ENCODE measurements around the gene C16orf96. TPM values are rescaled to one million over a fixed set of nuclear protein-coding genes. Genes with fewer than 3 reads are reported as not detected.

C16orf96 gene
- total and polyA plus RNA-seq, 4 experiments from 2014 or later: 0.29 to 0.33 TPM; not detected in 2

DNA sequence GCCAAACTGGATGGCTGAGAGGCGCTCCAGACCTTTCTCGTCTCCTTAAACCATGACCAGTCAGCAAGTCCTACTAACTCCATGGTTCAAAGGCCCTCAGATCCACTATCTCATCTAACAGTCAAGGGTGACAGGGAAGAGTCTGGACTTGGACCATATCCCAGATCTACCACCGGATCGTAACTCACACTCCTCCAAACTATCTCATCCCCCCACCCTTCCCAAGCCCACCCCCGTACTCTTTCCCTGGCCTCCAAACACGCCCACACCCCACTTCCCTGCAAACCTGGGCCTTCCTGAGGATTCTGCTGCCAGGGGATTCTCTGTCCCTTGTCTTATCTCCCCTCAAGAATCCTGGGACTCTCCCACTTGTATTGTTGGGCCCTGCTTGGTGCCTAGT, 22.6 kb upstream of the C16orf96 start:
- Histone ChIP-seq H3K9me3 (ENCODE audit: control insufficient read depth in 1 of 2, low read length in 2 of 2) (no peaks in the 10 kb centered on the region), H3K36me3 (ENCODE audit: insufficient read depth, low read length) (peaks cover 3% of the 10 kb centered on the region), H3K4me1 (ENCODE audit: insufficient read depth, low read length) (peaks cover 44% of the 10 kb centered on the region), H3K27me3 (ENCODE audit: insufficient read depth, low read length) (no peaks in the 10 kb centered on the region), H3K4me3 (ENCODE audit: low read length in 2 of 2) (no peak overlapping the region), H3K27ac (ENCODE audit: low read depth, low read length) (no peak overlapping the region)
- Mint-ChIP-seq H3K27ac (peak overlapping the region in 1 of 7 donors; percentile 31), H3K27me3 (no peaks in the 10 kb centered on the region), H3K36me3 (peaks cover 5 to 15% of the 10 kb centered on the region in 2 donors), H3K9me3 (no peaks in the 10 kb centered on the region), H3K4me3 (no peak overlapping the region), H3K4me1 (peaks cover 28 to 63% (median 36%) of the 10 kb centered on the region in 4 donors)
- no peak for DNase-seq
- ChIA-PET POLR2A (ENCODE audit: partially characterized antibody) (no interaction called here), CTCF (ENCODE audit: partially characterized antibody) (no interaction called here)
- intact Hi-C loops (cut with micrococcal nuclease): no loop called here

DNA sequence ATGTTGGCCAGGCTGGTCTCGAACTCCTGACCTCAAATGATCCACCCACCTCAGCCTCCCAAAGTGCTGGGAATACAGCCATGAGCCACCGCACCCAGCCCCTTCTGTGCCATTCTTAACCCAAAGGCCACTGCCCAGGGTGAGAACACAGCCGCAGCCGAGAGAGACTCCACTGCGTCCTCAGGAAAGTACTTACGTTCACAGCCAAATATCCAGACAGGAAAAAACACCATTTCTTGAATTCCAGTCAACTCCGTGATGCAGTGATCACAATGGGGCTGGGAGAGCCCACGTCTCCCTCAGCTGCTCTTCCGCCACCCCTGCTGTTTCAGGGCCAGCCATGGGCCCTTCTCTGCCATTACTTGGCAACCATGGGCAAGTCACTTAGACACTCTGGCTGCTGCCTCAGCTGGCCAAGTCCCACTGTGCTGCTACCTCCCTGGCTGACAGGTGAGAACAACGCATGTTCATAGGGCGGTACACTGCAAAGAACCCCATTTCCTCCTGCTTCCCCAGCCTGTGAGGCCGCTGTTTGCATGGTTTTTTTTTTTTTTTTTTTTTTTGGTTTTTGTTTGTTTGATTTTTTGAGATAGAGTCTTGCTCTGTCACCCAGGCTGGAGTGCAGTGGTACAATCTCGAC, 21.9 kb upstream of the C16orf96 start:
- peaks cover 40% of the 10 kb centered on the region for H3K4me1 ChIP-seq (ENCODE audit: insufficient read depth, low read length)
- DNase-seq: peak in 1 of 5 donors; percentile 55
- no peak overlapping the region for H3K27ac ChIP-seq (ENCODE audit: low read depth, low read length)
- H3K27ac Mint-ChIP-seq: peak overlapping the region in 6 of 7 donors; percentile 10 to 97 (median 86)
- intact Hi-C loops (cut with micrococcal nuclease): no loop called here
- no peaks in the 10 kb centered on the region for H3K27me3 Mint-ChIP-seq
- no peak overlapping the region for H3K4me3 ChIP-seq (ENCODE audit: low read length in 2 of 2)
- peaks cover 5 to 18% of the 10 kb centered on the region in 2 donors for H3K36me3 Mint-ChIP-seq
- H3K4me3 Mint-ChIP-seq: peak overlapping the region in 6 of 8 donors; percentile 30 to 81 (median 72)
- ChIA-PET POLR2A (ENCODE audit: partially characterized antibody) (no interaction called here), CTCF (ENCODE audit: partially characterized antibody) (interaction anchor here (0.7 kb wide), 1 partner anchor 92 kb away, joined by 4 read pairs; no protein-coding TSS in a partner anchor)
- H3K9me3 Mint-ChIP-seq: peaks cover 0 to 3% (median 0%) of the 10 kb centered on the region in 8 donors
- no peaks in the 10 kb centered on the region for H3K27me3 ChIP-seq (ENCODE audit: insufficient read depth, low read length)
- peaks cover 3% of the 10 kb centered on the region for H3K36me3 ChIP-seq (ENCODE audit: insufficient read depth, low read length)
- no peaks in the 10 kb centered on the region for H3K9me3 ChIP-seq (ENCODE audit: control insufficient read depth in 1 of 2, low read length in 2 of 2)
- peaks cover 25 to 59% (median 35%) of the 10 kb centered on the region in 4 donors for H3K4me1 Mint-ChIP-seq

DNA sequence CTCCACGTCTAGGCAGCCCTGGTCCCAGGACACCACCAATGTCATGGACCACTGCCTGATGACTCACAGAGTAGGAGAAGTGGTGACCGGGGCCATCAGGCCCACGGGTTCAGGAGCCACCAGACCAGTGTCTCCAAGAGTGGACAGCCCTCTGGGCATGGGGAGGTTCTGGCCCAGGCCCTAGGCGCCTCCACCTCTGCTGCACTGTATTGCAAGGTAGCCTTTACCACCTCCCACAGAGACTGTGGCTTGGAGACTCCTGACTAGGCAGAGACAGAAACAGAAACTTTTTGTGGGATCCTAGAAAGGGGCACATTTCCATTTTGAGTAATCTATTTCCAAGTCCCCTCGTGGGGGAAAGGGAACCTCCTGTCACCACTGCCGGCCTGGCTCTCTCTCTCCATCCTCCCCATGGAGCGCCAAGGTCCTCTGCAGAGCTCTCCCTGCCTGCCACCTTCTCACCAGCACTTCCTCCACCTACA, 20.5 kb upstream of the C16orf96 start:
- Histone ChIP-seq H3K4me3 (ENCODE audit: low read length in 2 of 2) (no peak overlapping the region), H3K9me3 (ENCODE audit: control insufficient read depth in 1 of 2, low read length in 2 of 2) (no peaks in the 10 kb centered on the region), H3K27ac (ENCODE audit: low read depth, low read length) (no peak overlapping the region), H3K4me1 (ENCODE audit: insufficient read depth, low read length) (peaks cover 30% of the 10 kb centered on the region), H3K27me3 (ENCODE audit: insufficient read depth, low read length) (no peaks in the 10 kb centered on the region), H3K36me3 (ENCODE audit: insufficient read depth, low read length) (peaks cover 3% of the 10 kb centered on the region)
- H3K4me1 Mint-ChIP-seq: peaks cover 20 to 48% (median 28%) of the 10 kb centered on the region in 4 donors
- peak overlapping the region in 5 of 7 donors; percentile 58 to 95 (median 70) for H3K27ac Mint-ChIP-seq
- intact Hi-C loops (cut with micrococcal nuclease): no loop called here
- H3K27me3 Mint-ChIP-seq: no peaks in the 10 kb centered on the region
- peaks cover 0 to 6% (median 0%) of the 10 kb centered on the region in 8 donors for H3K9me3 Mint-ChIP-seq
- no peak for DNase-seq
- H3K4me3 Mint-ChIP-seq: peak overlapping the region in 5 of 8 donors; percentile 2 to 44 (median 33)
- ChIA-PET POLR2A (ENCODE audit: partially characterized antibody) (interaction anchor here (0.8 to 4.6 kb wide), 4 partner anchors 11 to 119 kb away, joined by 3 to 36 read pairs (median 3); partner anchors contain the start of gene HMOX2), CTCF (ENCODE audit: partially characterized antibody) (interaction anchor here (0.9 to 1.8 kb wide), 7 partner anchors 10 to 57 kb away, joined by 3 to 11 read pairs (median 4); no protein-coding TSS in a partner anchor)
- peaks cover 5 to 17% of the 10 kb centered on the region in 2 donors for H3K36me3 Mint-ChIP-seq

DNA sequence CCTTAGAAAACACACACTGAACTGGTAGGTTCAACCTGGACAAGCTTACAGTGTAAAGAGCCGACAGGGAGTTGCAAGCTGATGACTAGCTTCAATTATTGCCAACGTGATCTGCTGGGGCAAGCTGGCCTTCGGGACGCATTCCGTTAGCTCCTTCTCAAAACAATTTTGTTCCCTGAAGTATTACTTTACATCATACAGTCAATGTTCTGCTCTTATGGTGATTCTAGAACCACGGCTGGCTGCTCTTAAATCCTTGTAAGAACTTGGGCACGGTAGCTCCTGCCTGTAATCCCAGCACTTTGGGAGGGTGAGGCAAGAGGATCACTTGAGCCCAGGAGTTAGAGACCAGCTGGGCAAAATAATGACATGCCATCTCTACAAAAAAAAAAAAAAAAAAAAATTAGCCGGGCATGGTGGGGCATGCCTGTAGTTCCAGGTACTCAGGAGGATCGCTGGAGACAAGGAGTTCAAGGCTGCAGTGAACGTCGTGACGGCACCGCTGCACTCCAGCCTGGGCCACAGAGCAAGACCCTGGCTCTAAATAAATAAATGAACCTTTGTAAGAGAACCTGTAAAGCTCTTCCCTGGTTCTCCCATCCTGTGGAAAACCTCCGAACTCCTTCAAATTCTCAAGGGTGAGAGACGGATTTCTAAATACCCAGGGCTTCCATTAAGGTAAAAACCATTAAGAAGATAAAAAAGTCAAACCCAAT, 19.6 kb upstream of the C16orf96 start:
- peaks cover 3% of the 10 kb centered on the region for H3K36me3 ChIP-seq (ENCODE audit: insufficient read depth, low read length)
- CTCF ChIA-PET (ENCODE audit: partially characterized antibody): interaction anchor here (0.6 to 1.8 kb wide), 10 partner anchors 9 to 266 kb away, joined by 3 to 11 read pairs (median 4); partner anchors contain the start of gene HMOX2
- H3K27me3 Mint-ChIP-seq: no peaks in the 10 kb centered on the region
- H3K27ac Mint-ChIP-seq: peak overlapping the region; percentile 52 to 90 (median 80)
- no peaks in the 10 kb centered on the region for H3K27me3 ChIP-seq (ENCODE audit: insufficient read depth, low read length)
- peaks cover 0 to 6% (median 0%) of the 10 kb centered on the region in 8 donors for H3K9me3 Mint-ChIP-seq
- H3K4me3 ChIP-seq (ENCODE audit: low read length in 2 of 2): no peak overlapping the region
- POLR2A ChIA-PET (ENCODE audit: partially characterized antibody): interaction anchor here (0.8 to 4.6 kb wide), 5 partner anchors 12 to 122 kb away, joined by 3 to 36 read pairs (median 3); partner anchors contain the start of genes CORO7 and HMOX2
- peaks cover 20 to 48% (median 28%) of the 10 kb centered on the region in 4 donors for H3K4me1 Mint-ChIP-seq
- peaks cover 30% of the 10 kb centered on the region for H3K4me1 ChIP-seq (ENCODE audit: insufficient read depth, low read length)
- intact Hi-C loops (cut with micrococcal nuclease): no loop called here
- no peak for DNase-seq
- no peak overlapping the region for H3K27ac ChIP-seq (ENCODE audit: low read depth, low read length)
- H3K36me3 Mint-ChIP-seq: peaks cover 5 to 17% of the 10 kb centered on the region in 2 donors
- no peaks in the 10 kb centered on the region for H3K9me3 ChIP-seq (ENCODE audit: control insufficient read depth in 1 of 2, low read length in 2 of 2)
- H3K4me3 Mint-ChIP-seq: peak overlapping the region; percentile 63 to 89 (median 82)

DNA sequence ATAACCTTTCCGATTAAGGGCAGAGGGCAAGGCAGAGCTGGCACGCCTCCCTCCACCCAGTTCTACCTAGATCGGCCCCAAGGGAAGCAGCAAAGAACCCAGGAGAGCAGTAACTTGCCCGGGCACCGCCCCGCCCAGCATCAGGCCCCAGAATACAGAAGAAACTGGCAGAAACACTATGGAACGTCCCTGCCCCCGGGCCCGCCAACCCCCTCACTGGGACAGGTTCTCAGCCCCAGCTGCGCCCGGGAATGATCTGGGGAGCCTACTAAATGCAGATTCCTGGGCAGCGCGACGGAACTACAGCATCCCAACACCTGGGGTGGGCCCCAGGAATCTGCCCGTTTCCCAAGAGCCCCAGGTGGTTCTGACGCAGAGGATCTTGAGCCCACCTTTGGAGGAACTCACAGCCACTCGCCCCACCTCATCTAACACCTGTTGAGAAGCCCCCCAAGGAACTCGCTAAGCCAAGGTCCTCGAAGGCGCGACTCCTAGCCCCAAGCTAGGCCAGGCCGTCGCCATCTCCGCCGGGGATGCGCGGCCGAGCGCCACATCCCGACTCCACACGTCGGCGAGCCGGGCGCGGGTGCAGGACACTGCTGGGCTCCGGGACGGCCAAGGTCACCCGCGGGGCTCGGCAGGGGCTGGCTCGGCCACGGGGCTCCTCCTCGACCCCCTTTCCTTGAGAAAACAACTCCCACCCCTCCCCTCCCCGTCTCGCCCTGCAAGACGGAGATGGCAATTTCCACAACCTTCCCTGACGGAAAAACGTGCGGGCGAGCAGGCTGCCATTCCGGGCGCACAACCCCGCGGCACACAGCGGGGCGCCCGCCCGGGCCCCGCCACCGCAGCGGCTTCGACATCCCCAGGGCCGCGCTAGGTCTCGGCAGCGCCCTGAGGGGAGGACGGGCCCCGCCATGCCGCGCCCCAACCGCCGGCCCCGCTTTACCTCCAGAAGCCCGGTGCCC, 18.5 kb upstream of the C16orf96 start:
- ChIA-PET CTCF (ENCODE audit: partially characterized antibody) (interaction anchor here (1.3 to 2.0 kb wide), 4 partner anchors 11 to 61 kb away, joined by 3 to 11 read pairs (median 8); partner anchors contain the start of gene HMOX2), POLR2A (ENCODE audit: partially characterized antibody) (interaction anchor here (0.6 to 4.6 kb wide), 16 partner anchors 8 to 145 kb away, joined by 3 to 36 read pairs (median 5); partner anchors contain the start of genes CORO7, HMOX2 and NMRAL1)
- Mint-ChIP-seq H3K27me3 (no peaks in the 10 kb centered on the region), H3K27ac (peak overlapping the region; percentile 58 to 90 (median 80)), H3K4me3 (peak overlapping the region; percentile 63 to 89 (median 82)), H3K36me3 (peaks cover 0 to 11% of the 10 kb centered on the region in 2 donors), H3K9me3 (peaks cover 0 to 6% (median 0%) of the 10 kb centered on the region in 8 donors), H3K4me1 (peaks cover 20 to 43% (median 27%) of the 10 kb centered on the region in 4 donors)
- intact Hi-C loops (cut with micrococcal nuclease): loop anchor here (1.0 to 2.0 kb wide), 4 partner anchors 32 to 113 kb away; partner anchors contain the start of genes DNAJA3 and HMOX2
- DNase-seq: no peak
- Histone ChIP-seq H3K27ac (ENCODE audit: low read depth, low read length) (peak overlapping the region; percentile 77), H3K9me3 (ENCODE audit: control insufficient read depth in 1 of 2, low read length in 2 of 2) (no peaks in the 10 kb centered on the region), H3K27me3 (ENCODE audit: insufficient read depth, low read length) (no peaks in the 10 kb centered on the region), H3K36me3 (ENCODE audit: insufficient read depth, low read length) (peaks cover 2% of the 10 kb centered on the region), H3K4me3 (ENCODE audit: low read length in 2 of 2) (peak overlapping the region; percentile 17 to 92), H3K4me1 (ENCODE audit: insufficient read depth, low read length) (peaks cover 30% of the 10 kb centered on the region)

Data from CD4-positive, alpha-beta memory T cell (primary cell).